Measurements from ENCODE around the gene RNF212. TPM values are rescaled to one million over a fixed set of nuclear protein-coding genes. Genes with fewer than 3 reads are reported as not detected.

RNF212 gene
- total RNA-seq, 2 donors from 2014 or later, result 3.5 to 4.5 TPM

DNA sequence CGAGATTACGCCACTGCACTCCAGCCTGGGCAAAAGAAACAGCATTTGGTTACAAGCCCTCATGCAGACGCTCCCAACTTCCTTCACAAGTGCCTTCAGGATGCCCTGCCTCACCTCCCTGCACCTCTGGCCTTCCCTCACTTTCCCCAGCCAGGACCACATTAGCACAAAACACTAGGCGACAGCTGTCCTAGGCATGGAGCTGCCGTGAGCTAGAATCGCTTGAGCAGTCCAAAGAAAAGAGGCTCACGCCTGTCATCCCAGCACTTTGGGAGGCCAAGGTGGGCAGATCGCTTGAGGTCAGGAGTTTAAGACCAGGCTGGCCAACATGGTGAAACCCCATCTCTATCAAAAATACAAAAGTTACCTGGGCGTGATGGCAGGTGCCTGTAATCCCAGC lies 15.8 kb downstream of the RNF212 start:
- H3K27ac Mint-ChIP-seq, result no peak overlapping the region
- ATAC-seq (no peak), DNase-seq (ENCODE audit: low spot score in 2 of 2) (no peak)
- no peaks in the 10 kb centered on the region for H3K36me3 Mint-ChIP-seq
- no peaks in the 10 kb centered on the region for H3K9me3 Mint-ChIP-seq

DNA sequence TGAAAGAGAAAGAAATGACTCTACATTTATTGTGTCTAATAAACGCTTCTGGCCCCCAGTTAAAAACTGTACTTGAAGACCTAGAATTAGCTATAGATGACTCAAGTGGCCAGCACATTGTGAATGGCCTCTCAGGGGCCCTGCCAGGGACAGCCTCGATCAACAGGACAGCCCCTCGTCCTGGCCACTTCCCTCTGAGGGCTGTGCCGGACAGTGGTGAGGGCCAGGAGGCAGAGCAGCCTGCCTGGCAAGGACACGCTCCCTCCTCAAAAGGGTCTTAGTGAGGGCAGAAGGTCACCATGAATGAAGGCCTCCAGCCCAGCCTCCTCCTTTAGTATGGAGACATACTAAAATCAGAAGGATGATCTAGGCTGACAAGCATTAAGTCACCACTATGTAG lies 16.5 kb downstream of the RNF212 start:
- H3K27ac Mint-ChIP-seq, result no peak overlapping the region
- ATAC-seq (no peak), DNase-seq (ENCODE audit: low spot score in 2 of 2) (no peak)
- H3K9me3 Mint-ChIP-seq, result no peaks in the 10 kb centered on the region
- no peaks in the 10 kb centered on the region for H3K36me3 Mint-ChIP-seq

DNA sequence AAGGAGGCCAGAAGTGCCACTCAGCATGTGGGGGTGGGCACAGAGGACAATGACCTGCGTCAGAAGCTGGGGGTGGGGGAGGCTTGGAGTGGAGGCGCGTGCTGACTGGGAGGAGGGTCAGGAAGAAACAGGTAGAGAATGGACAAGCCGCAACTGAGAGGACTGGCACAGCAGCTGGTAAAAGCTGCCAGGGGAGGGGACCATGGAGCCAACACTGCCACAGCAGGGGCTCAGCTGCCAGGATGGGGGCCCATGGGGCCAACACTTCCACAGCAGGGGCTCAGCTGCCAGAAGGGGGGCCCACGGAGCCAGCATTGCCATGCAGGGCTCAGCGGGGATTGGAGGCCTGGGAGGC lies 19.1 kb downstream of the RNF212 start:
- ATAC-seq, result no peak
- DNase-seq (ENCODE audit: low spot score in 2 of 2), result no peak
- Mint-ChIP-seq H3K27ac (no peak overlapping the region), H3K9me3 (peaks cover 5% of the 10 kb centered on the region in 2 donors), H3K36me3 (peaks cover 0 to 4% of the 10 kb centered on the region in 2 donors)

DNA sequence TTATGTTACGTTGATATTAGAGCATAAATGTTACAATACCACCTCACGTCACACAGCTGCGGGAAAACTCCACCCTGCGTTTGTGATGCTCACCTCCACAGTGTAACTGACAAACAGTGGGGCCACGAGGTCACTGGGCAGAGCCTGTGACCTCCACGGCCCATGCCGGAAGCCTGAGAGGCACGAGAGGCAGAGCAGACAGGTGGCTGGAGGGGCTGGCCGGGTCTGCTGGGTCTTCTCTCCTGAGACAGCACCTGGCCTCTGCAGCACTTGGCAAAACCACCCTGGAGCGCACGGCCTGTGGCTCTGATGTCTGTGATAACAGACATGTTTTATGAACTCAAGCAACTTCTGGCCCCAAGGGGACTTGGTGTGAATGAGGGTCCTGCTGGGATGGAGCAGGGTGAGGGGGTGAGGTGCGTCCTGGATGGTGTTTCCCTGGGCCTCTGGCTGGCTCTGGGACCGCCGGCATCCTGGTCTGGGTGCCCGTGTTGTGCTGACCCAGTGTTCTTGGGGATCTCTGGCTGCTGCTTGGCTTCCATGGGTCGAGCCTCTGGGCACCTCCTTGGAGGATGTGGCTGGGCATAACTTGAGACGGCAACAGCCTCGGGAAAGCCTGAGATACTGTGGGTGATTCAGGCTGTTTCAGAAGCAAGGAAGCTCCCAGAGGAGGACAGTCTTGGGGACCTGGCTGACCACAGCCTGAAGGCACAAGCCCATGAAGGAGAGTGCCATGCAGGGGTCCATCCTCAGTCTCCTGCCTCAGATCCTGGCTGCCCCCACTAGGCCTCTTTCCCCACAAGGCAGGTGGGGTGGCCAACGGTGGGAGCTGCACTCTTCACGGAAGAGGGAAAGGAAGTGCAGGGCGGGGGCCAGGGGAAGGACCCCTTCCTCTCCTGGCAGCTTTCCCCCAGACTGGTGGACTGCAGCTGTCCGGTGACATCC lies 19.7 kb downstream of the RNF212 start:
- DNase-seq (ENCODE audit: low spot score in 2 of 2) (no peak), ATAC-seq (no peak)
- Mint-ChIP-seq H3K36me3 (peaks cover under 1 to 7% of the 10 kb centered on the region in 2 donors), H3K9me3 (peaks cover 7% of the 10 kb centered on the region in 2 donors), H3K27ac (no peak overlapping the region)

DNA sequence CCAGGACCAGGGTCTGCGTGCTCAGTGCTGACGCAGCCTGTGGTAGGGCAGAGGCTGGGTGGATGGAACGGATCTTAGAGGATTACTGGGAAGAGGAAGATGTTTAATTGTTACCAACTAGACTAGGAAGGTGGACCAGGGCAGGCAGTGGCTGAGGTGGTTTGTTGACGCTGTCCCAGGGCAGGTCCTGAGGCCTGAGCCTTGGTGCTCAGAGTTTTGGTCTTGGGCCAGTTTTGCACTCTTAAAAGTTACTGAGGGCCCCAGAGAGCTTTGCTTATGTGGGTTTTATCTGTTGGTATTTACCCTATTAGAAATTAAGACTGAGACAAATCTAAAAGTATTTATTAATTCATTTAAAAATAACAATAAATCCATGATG lies 20.4 kb downstream of the RNF212 start:
- peaks cover 8 to 13% of the 10 kb centered on the region in 2 donors for H3K36me3 Mint-ChIP-seq
- peak overlapping the region in 1 of 2 donors; percentile 56 for H3K27ac Mint-ChIP-seq
- peaks cover 11 to 12% of the 10 kb centered on the region in 2 donors for H3K9me3 Mint-ChIP-seq
- no peak for ATAC-seq
- no peak for DNase-seq (ENCODE audit: low spot score in 2 of 2)

DNA sequence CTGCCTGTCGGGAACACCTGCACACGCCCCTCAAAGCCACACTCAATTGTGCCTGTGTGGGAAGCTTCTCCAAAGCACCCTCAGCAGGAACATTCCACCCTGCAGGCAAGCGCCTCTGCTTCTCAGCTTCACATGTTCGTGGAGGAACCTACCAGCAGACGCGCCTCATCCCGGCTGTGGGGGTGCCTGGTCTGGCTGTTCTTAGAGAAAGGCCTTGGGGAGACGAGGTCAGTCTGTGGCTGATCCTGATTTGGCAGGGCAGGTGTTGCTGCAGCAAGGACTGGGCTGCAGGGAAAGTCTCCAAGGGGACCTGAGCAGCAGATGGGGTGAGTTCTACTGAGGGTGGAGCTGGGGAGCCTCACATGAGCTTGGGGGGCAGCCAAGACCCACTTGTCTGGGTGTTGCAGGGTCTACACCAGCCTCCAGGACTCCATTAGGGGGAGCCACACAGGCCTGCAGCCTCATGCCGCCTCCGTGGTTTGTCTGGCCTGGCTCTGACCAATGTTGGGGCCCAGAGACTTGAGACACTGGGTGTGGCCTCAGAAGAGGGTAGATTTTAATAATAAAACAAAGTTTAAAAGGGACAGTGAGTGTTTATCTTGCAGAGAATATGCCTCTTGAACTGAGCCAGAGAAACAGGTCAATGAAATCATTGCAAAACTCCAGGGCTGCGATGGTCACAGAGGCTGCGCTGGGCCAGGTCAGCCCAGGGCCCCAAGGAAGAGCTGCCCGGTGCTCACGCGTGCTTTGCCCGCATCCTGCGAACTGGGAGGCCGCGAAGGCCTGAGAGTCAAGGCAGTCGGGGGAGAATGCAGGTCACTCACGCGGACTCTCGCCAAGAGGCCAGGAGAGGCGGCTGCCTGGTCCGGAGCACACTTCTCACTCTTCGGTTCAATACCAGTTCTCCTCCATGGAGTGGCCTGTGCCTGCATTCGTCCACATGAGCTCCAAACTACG lies 21.1 kb downstream of the RNF212 start:
- Mint-ChIP-seq H3K36me3 (peaks cover 9 to 16% of the 10 kb centered on the region in 2 donors), H3K27ac (peak overlapping the region in 1 of 2 donors; percentile 56), H3K9me3 (peaks cover 15 to 16% of the 10 kb centered on the region in 2 donors)
- no peak for DNase-seq (ENCODE audit: low spot score in 2 of 2)
- ATAC-seq, result no peak

DNA sequence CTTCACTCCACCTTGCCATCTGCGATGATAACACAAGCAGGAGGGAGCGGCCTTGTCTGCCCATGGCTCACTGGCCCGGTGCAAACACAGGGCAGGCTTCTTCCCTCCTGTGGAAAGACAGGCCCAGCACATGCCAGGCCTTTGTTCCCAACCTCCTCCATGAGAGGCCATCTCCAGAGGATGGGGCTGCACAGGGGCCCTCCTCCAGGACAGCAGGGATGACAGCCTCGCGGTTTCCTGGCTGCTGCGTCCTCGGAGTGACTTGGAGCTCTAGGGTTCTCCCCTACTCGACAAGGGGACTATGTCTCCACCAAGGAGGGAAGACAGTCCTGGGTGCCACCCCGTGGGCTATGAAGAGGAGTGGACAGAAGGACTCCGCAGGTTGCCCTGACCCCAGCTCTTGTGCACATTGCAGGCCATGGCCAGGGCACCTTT lies 21.8 kb downstream of the RNF212 start:
- Mint-ChIP-seq H3K36me3 (peaks cover 9 to 16% of the 10 kb centered on the region in 2 donors), H3K27ac (peak overlapping the region in 1 of 2 donors; percentile 56), H3K9me3 (peaks cover 15 to 16% of the 10 kb centered on the region in 2 donors)
- no peak for ATAC-seq
- no peak for DNase-seq (ENCODE audit: low spot score in 2 of 2)

DNA sequence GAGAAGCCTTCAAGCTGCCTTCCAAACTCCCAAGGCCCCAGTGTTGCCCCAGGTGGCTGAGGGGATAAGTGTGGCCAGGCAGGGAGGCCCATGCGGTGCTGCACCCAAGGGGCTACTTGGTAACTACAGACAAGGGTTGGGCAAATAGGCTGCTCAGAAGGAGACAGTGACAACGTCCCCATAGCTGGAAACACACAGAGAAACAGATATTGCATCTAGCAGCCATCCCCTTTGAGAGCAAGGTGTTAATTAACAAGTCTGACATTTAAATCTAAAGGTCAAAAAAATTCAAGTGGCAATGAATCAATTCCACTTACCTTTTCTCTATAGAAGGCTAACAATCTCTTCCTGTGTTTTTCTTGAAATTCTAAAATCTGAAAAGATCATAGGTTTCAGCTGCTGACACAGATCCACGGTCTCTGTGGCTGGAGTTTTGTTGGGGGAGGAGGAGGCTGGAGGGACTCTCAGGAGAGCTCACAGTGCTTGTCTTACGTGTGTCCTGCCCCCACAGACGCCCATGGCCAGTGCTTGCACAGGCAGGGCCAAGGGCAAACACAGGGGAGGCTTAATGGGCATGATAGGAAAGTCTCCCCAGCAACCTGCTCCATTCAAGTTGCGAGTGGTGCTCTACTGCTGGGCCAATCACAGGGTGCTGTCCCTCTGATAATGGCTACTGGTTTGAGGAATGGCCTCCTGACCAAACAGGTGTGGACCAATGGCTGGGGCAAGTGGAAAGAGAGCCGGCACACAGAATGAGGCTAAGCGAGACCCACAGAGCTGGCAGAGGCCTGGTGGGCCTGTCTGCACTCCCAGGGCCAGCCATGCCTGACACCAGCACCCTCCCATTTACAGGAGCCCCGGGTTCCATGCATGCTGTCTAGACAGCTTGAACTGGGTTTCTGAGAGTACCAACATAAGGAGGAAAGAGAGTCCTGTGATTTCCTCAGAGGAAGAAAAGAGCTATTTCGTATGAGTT lies 22.6 kb downstream of the RNF212 start:
- Mint-ChIP-seq H3K36me3 (peaks cover 9 to 16% of the 10 kb centered on the region in 2 donors), H3K9me3 (peaks cover 15 to 16% of the 10 kb centered on the region in 2 donors), H3K27ac (peak overlapping the region; percentile 36 to 51)
- DNase-seq (ENCODE audit: low spot score in 2 of 2) (no peak), ATAC-seq (peak in 1 of 2 donors; percentile 83)

DNA sequence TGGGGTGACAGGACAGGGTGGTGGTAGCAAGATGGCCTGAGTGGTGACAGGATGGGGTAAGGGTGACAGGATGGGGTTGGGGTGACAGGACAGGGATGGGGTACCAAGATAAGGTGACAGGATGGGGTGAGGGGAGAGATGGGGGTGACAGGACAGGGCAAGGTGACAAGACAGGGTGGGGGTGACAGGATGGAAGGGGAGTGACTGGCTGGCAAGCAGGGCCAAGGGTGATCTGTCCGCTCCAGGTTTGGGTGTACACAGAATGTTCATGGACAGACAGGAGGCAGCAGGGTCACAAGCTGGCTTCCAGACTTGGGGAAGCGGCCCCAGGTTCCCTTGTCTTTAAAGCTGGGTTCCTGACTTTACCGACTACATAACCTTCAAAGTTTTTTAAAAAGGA lies 23.3 kb downstream of the RNF212 start:
- Mint-ChIP-seq H3K36me3 (peaks cover 9 to 16% of the 10 kb centered on the region in 2 donors), H3K27ac (peak overlapping the region; percentile 36 to 51), H3K9me3 (peaks cover 15 to 16% of the 10 kb centered on the region in 2 donors)
- ATAC-seq, result no peak
- no peak for DNase-seq (ENCODE audit: low spot score in 2 of 2)

DNA sequence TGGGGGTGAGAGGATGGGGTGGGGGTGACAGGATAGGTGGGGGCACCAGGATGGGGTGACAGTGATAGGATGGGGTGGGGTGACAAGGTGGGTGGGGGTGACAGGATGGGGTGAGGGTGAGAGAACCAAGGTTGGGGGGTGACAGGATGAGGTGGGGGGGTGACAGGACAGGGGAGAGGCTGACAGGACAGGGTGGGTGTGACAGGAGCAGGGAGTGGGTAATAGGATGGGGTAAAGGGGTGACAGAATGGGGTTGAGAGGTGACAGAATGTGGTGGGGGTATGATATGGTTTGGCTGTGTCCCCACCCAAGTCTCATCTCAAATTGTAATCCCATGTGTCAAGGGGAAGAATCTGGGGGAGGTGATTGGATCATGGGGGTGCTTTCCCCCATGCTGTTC lies 26.0 kb downstream of the RNF212 start:
- no peak overlapping the region for H3K27ac Mint-ChIP-seq
- H3K36me3 Mint-ChIP-seq, result peaks cover 9 to 16% of the 10 kb centered on the region in 2 donors
- no peak for ATAC-seq
- DNase-seq (ENCODE audit: low spot score in 2 of 2), result no peak
- peaks cover 15 to 16% of the 10 kb centered on the region in 2 donors for H3K9me3 Mint-ChIP-seq

DNA sequence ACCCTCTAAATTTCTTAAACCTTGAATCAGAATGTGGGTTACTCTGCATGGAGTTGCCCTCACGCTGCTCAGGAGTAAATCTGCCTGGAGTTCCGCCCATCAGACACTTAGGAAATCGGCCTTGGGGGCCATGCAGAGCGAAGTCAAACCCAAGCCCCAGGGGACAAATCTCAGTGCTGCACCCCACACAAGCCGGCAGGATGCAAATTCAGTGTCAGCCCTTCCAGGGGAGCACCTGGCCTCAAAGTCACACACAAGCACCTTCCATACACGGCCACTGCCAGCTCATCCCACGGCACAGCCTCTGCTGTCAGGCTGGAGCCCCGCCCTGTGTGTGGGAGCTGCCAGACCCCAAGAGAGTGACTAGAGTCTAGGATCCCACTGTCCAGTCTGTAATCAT lies 27.4 kb downstream of the RNF212 start:
- Mint-ChIP-seq H3K36me3 (peaks cover 9 to 16% of the 10 kb centered on the region in 2 donors), H3K9me3 (peaks cover 15 to 16% of the 10 kb centered on the region in 2 donors), H3K27ac (peak overlapping the region in 1 of 2 donors; percentile 1)
- DNase-seq (ENCODE audit: low spot score in 2 of 2) (no peak), ATAC-seq (no peak)

DNA sequence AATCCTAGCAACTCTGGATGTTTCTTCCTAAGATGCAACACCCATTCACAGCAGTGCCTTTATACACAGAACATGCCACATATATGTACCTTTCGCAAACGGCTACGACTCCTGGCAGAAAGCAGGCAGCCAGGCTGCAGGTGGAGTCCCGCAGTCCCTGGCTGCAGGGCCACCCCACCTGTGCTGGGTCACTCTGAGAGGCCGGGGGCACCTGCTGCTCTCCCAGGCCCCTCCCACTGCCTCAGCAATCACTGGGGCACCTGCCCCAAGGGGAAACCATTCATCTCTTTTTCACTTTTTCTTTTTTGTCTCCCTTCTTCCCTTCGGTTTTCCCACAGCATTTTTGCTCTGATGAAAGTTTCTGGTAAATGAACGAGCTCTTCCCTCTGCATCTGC lies 28.0 kb downstream of the RNF212 start:
- H3K36me3 Mint-ChIP-seq, result peaks cover 9 to 16% of the 10 kb centered on the region in 2 donors
- H3K9me3 Mint-ChIP-seq, result peaks cover 15 to 16% of the 10 kb centered on the region in 2 donors
- H3K27ac Mint-ChIP-seq, result peak overlapping the region in 1 of 2 donors; percentile 1
- no peak for DNase-seq (ENCODE audit: low spot score in 2 of 2)
- ATAC-seq, result no peak

DNA sequence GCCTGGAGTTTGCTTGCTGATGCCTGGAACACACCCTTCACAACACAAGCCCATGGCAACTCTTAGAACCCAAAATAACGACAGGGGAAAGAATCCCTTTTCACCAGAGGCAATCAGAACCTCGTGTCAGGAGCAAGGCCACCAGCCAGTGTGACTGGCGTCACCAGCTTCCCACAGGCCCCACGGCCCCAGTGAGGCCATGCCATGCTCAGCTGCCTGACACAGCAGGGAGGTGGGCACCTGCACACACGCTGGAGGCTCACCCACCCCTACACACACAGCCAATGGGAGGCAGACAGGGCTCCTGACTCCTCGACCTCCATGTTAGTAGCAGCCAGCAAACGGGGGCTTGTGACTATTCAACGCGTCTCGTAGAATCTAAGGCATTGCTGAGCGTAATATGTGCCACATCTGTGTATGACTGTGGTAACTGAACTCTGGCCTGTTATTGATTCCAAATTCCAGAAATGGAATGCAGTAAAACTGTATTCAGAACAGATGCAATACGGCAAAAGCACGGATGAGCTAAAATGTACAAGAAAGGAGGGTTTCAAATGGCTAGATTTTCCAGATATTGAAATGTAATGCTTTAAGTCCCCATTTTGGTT lies 28.5 kb downstream of the RNF212 start:
- peaks cover 9 to 16% of the 10 kb centered on the region in 2 donors for H3K36me3 Mint-ChIP-seq
- ATAC-seq (no peak), DNase-seq (ENCODE audit: low spot score in 2 of 2) (no peak)
- H3K27ac Mint-ChIP-seq, result no peak overlapping the region
- peaks cover 15 to 16% of the 10 kb centered on the region in 2 donors for H3K9me3 Mint-ChIP-seq

DNA sequence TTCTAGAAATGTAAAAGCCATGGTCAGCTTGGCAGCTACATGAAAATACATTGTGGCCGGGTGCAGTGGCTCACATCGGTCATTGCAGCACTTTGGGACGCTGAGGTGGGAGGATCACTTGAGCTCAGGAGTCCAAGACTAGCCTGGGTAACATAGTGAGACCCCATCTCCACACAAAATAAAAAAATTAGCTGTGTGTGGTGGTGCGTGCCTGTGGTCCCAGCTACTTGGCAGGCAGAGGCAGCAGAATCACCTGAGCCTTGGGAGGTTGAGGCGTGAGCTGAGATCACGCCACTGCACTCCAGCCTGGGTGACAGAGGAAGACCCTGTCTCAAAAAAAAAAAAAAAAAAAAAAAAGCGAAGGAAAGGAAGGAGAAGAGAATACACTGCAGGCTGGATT lies 29.0 kb downstream of the RNF212 start:
- Mint-ChIP-seq H3K27ac (peak overlapping the region in 1 of 2 donors; percentile 72), H3K9me3 (peaks cover 10 to 12% of the 10 kb centered on the region in 2 donors), H3K36me3 (peaks cover 9 to 13% of the 10 kb centered on the region in 2 donors)
- DNase-seq (ENCODE audit: low spot score in 2 of 2), result no peak
- no peak for ATAC-seq
